ENCODE results near the gene WDR33.

Gene WDR33

DNA sequence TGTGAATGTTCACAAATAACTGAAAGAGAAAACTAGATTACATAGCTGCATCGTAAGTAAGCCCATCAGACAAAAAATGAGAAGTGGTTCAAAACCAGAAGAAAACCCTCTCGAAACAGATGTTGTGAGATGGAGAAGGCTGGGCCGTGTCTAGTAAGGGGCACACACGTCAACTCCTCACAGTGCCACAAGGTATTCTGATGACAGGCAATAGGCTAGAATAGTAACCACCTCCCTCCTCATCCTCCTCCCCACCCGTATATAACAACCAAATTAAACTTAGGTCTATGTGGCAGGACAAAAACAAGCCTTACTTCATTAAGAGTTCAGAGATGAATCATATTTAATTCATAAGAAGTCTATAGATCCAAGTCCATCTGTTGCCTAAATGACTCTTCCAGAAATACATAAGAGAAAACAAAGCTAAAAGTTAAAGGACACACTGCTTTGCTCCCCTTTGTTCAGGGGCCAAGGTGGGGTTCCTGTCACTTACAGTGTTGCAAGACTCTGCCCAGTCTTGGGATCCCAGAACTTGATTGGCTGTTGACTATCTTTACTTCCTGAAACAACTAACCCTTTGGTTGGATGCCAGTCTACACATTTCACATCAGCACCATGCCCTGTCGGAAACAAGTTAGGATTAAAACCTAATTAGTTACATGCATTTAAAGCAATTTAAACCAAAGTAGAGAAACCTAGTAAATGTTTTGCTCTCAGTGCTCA, 84.7 kb downstream of the WDR33 start:
- Histone ChIP-seq H3K4me3 (ENCODE audit: low read depth in 1 of 5, low read length in 5 of 5) (no peak overlapping the region), H3K27me3 (ENCODE audit: control insufficient read depth in 5 of 5, insufficient read depth in 4 of 5, low read length in 5 of 5) (no peaks in the 10 kb centered on the region), H3K27ac (ENCODE audit: low read depth, low read length) (no peak overlapping the region), H3K36me3 (ENCODE audit: control insufficient read depth in 5 of 5, insufficient read depth in 5 of 5, low read length in 5 of 5) (peaks cover 11 to 19% (median 11%) of the 10 kb centered on the region in 5 donors), H3K4me1 (ENCODE audit: control insufficient read depth in 5 of 5, insufficient read depth in 5 of 5, low read length in 5 of 5) (peaks cover 0 to 18% (median 5%) of the 10 kb centered on the region in 5 donors), H3K9me3 (ENCODE audit: control insufficient read depth in 5 of 5, low read length in 5 of 5) (no peaks in the 10 kb centered on the region), H3K9ac (ENCODE audit: low read length in 5 of 5) (no peak overlapping the region)

DNA sequence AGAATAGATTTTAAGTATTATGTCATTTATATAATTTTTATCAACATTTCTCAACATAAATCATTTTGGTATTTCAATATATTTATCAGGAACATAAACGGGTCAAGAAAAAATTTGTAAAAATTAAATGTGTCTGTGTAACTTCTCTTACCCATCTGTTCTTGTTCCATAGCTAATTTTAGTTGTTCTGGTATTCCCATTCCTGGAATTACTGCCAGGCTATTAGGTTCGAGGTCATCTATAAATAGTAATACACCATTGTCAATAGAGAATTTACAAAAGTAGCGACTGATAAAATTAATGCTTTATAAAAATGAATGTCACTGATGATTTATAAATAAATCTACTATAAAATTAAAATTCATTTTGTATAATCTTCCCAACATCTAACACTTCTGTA, 88.2 kb downstream of the WDR33 start:
- H3K27me3 ChIP-seq (ENCODE audit: control insufficient read depth in 5 of 5, insufficient read depth in 4 of 5, low read length in 5 of 5): no peaks in the 10 kb centered on the region
- H3K9ac ChIP-seq (ENCODE audit: low read length in 5 of 5): no peak overlapping the region
- H3K36me3 ChIP-seq (ENCODE audit: control insufficient read depth in 5 of 5, insufficient read depth in 5 of 5, low read length in 5 of 5): peaks cover 16 to 49% (median 41%) of the 10 kb centered on the region in 5 donors
- H3K4me3 ChIP-seq (ENCODE audit: low read depth in 1 of 5, low read length in 5 of 5): no peak overlapping the region
- H3K4me1 ChIP-seq (ENCODE audit: control insufficient read depth in 5 of 5, insufficient read depth in 5 of 5, low read length in 5 of 5): peaks cover 0 to 22% (median 5%) of the 10 kb centered on the region in 5 donors
- no peaks in the 10 kb centered on the region for H3K9me3 ChIP-seq (ENCODE audit: control insufficient read depth in 5 of 5, low read length in 5 of 5)
- H3K27ac ChIP-seq (ENCODE audit: low read depth, low read length): no peak overlapping the region

DNA sequence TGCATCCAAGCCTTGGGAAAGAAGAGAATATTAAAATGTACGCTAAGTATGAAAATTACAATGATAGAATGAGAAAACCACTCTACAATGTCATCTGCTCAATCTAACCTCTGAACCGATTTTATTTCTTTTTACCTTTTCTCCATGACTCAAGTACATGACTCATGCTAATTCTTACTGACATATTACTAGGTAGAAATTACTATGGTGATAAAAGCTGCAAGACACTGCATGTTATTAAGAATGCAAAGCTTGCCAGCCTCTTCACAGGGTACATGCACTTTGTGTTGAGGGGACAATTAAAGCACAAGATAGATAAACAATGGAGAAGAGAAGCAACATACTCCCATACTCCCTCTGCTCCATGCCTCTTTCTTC, 89.0 kb downstream of the WDR33 start:
- Histone ChIP-seq H3K36me3 (ENCODE audit: control insufficient read depth in 5 of 5, insufficient read depth in 5 of 5, low read length in 5 of 5) (peaks cover 16 to 49% (median 41%) of the 10 kb centered on the region in 5 donors), H3K27me3 (ENCODE audit: control insufficient read depth in 5 of 5, insufficient read depth in 4 of 5, low read length in 5 of 5) (no peaks in the 10 kb centered on the region), H3K4me1 (ENCODE audit: control insufficient read depth in 5 of 5, insufficient read depth in 5 of 5, low read length in 5 of 5) (peaks cover 0 to 22% (median 5%) of the 10 kb centered on the region in 5 donors), H3K27ac (ENCODE audit: low read depth, low read length) (no peak overlapping the region), H3K9ac (ENCODE audit: low read length in 5 of 5) (no peak overlapping the region), H3K9me3 (ENCODE audit: control insufficient read depth in 5 of 5, low read length in 5 of 5) (no peaks in the 10 kb centered on the region), H3K4me3 (ENCODE audit: low read depth in 1 of 5, low read length in 5 of 5) (no peak overlapping the region)

DNA sequence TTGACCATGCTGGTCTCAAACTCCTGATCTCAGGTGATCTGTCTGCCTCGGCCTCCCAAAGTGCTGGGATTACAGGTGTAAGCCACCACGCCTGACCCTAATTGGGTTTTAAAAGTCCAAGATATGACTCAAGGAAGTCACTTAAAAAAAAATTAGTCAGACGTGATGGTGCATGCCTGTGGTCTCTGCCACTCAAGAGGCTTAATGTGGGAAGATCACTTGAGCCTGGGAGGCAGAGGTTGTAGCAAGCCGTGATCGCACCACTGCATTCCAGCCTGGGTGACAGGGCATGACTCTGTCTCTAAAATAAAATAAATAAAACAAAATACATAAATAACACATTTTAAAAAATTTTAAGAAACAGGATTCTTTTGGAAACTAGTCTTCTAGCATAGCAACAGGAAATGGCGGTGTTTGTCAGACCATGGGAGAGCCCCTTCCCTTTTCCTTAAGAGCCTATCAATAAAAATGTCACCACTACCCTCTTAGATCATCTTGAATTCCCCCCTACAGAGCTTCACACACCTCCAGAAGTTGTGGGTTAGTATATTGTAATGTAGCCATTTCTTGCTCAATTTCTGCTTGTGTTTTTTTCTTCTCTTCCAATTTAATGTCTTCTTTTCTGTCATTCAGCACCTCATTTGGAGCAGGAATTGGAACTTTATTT, 89.5 kb downstream of the WDR33 start:
- no peaks in the 10 kb centered on the region for H3K9me3 ChIP-seq (ENCODE audit: control insufficient read depth in 5 of 5, low read length in 5 of 5)
- H3K27ac ChIP-seq (ENCODE audit: low read depth, low read length): no peak overlapping the region
- no peaks in the 10 kb centered on the region for H3K27me3 ChIP-seq (ENCODE audit: control insufficient read depth in 5 of 5, insufficient read depth in 4 of 5, low read length in 5 of 5)
- H3K4me3 ChIP-seq (ENCODE audit: low read depth in 1 of 5, low read length in 5 of 5): no peak overlapping the region
- H3K9ac ChIP-seq (ENCODE audit: low read length in 5 of 5): no peak overlapping the region
- peaks cover 16 to 53% (median 46%) of the 10 kb centered on the region in 5 donors for H3K36me3 ChIP-seq (ENCODE audit: control insufficient read depth in 5 of 5, insufficient read depth in 5 of 5, low read length in 5 of 5)
- peaks cover 0 to 22% (median 5%) of the 10 kb centered on the region in 5 donors for H3K4me1 ChIP-seq (ENCODE audit: control insufficient read depth in 5 of 5, insufficient read depth in 5 of 5, low read length in 5 of 5)

DNA sequence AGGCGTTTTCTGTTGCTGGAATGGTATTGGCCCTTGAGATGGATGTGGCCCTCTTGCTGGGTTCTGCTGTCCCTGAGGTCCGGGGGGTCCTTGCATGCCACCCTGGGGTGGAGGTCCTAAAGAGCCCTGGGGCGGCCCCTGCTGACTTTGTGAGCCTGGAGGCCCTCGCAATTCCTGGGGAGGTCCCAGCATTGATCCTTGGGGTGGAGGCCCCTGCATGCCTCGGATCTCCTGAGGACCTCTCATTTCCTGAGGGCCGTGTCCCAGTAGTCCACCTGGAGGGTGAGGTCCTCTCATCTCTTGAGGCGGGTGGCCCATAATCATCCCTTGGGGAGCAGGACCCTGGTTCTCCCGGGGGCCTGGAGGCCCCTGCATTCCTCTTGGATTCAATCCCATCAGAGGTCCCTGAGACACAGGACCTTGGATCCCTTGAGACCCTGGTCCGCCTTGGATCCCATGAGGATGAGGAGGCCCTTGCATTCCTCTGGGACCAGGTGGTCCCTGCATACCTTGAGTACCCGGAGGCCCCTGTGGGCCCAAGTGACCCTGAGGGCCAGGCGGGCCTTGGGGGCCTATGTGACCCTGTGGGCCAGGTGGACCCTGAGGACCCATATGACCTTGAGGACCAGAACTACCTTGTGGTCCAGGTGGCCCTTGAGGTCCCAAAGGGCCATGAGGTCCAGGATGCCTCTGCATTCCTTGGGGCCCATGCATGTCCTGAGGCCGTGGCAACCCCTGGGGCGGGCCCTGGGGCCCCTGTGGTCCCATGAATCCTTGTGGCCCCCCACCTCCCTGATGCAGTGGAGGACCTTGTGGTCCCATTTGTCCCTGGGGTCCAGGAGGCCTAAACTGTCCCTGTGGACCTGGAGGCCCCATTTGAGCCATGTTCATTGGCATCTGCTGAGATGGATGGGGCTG, 91.4 kb downstream of the WDR33 start:
- Histone ChIP-seq H3K27me3 (ENCODE audit: control insufficient read depth in 5 of 5, insufficient read depth in 4 of 5, low read length in 5 of 5) (no peaks in the 10 kb centered on the region), H3K36me3 (ENCODE audit: control insufficient read depth in 5 of 5, insufficient read depth in 5 of 5, low read length in 5 of 5) (peaks cover 19 to 60% (median 50%) of the 10 kb centered on the region in 5 donors), H3K27ac (ENCODE audit: low read depth, low read length) (no peak overlapping the region), H3K9me3 (ENCODE audit: control insufficient read depth in 5 of 5, low read length in 5 of 5) (no peaks in the 10 kb centered on the region), H3K9ac (ENCODE audit: low read length in 5 of 5) (no peak overlapping the region), H3K4me3 (ENCODE audit: low read depth in 1 of 5, low read length in 5 of 5) (no peak overlapping the region), H3K4me1 (ENCODE audit: control insufficient read depth in 5 of 5, insufficient read depth in 5 of 5, low read length in 5 of 5) (peaks cover 0 to 19% (median 5%) of the 10 kb centered on the region in 5 donors)

DNA sequence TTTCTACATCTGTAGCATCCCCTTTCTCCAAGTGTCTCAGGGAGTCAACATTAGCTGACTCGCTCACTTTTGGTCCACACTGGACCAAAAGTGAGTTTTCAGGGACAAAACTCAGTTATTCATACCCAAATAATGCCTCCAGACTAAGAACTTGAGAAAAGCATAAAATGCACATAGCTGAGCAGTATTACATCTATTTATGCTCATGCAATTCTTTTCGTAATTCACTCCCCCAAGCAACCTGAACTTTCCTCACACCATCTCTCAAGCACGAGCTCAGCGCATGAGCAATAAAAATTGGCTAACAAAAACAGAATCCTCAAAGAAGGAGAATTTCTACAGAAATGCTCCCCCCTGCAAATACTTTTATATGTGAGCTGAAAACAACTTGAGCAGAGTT, 92.7 kb downstream of the WDR33 start:
- peaks cover 0 to 13% (median 5%) of the 10 kb centered on the region in 5 donors for H3K4me1 ChIP-seq (ENCODE audit: control insufficient read depth in 5 of 5, insufficient read depth in 5 of 5, low read length in 5 of 5)
- H3K36me3 ChIP-seq (ENCODE audit: control insufficient read depth in 5 of 5, insufficient read depth in 5 of 5, low read length in 5 of 5): peaks cover 19 to 68% (median 50%) of the 10 kb centered on the region in 5 donors
- H3K9ac ChIP-seq (ENCODE audit: low read length in 5 of 5): no peak overlapping the region
- no peak overlapping the region for H3K4me3 ChIP-seq (ENCODE audit: low read depth in 1 of 5, low read length in 5 of 5)
- no peaks in the 10 kb centered on the region for H3K27me3 ChIP-seq (ENCODE audit: control insufficient read depth in 5 of 5, insufficient read depth in 4 of 5, low read length in 5 of 5)
- H3K27ac ChIP-seq (ENCODE audit: low read depth, low read length): no peak overlapping the region
- H3K9me3 ChIP-seq (ENCODE audit: control insufficient read depth in 5 of 5, low read length in 5 of 5): no peaks in the 10 kb centered on the region

DNA sequence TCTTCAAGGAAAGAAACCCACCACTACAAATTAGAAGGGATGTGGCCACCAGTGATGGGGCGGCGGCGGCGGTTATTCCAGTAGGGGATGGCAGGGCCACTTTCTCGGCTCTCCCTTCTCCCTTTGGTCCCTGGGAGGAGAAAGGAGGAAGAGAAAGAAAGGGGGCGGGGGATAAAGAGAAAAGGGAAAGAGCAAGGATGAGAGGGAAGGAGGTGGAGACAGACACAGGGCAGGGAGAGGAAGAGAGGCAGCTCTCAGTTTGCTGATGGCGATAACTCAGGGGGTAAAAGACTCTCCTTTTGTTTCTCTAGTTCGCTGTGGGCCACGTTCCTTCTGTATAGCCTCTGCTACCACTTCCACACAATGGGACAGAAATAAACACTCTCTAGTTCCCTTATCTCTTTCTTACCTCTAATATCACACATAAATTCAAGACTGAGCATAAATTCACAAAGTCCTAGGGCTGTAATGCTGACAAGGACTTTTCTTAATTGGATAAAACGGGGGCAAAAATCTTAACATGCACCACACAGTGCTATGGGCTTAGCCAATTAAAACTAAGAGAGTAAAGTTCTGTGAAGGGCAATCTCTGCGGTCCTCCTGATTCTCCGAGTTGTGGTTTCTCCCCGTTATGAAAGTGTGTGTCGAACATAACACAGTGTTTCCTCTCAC, 95.1 kb downstream of the WDR33 start:
- Histone ChIP-seq H3K27me3 (ENCODE audit: control insufficient read depth in 5 of 5, insufficient read depth in 4 of 5, low read length in 5 of 5) (no peaks in the 10 kb centered on the region), H3K9ac (ENCODE audit: low read length in 5 of 5) (no peak overlapping the region), H3K4me1 (ENCODE audit: control insufficient read depth in 5 of 5, insufficient read depth in 5 of 5, low read length in 5 of 5) (peaks cover 0 to 5% (median 0%) of the 10 kb centered on the region in 5 donors), H3K4me3 (ENCODE audit: low read depth in 1 of 5, low read length in 5 of 5) (no peak overlapping the region), H3K27ac (ENCODE audit: low read depth, low read length) (no peak overlapping the region), H3K36me3 (ENCODE audit: control insufficient read depth in 5 of 5, insufficient read depth in 5 of 5, low read length in 5 of 5) (peaks cover 8 to 53% (median 35%) of the 10 kb centered on the region in 5 donors), H3K9me3 (ENCODE audit: control insufficient read depth in 5 of 5, low read length in 5 of 5) (no peaks in the 10 kb centered on the region)

DNA sequence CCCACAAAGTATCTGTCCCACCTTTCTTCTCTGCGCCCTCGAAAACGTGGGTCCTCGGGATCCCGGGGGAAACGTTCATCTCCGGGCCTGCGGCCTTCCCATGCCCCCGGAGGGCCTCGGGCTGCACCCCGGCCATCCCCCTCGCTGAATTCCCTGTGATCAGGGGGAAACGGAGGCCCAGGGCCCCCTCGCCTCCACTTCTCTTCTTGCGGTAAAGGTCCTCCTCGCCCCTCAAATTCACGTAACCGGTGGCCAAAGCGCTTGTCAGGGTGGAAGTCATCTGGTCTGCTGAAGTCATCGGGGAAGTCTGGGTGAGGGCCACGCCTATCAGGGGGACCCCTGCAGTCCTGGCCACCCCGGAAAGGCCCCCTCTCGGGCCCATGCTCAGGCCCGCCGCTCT, 97.4 kb downstream of the WDR33 start:
- Histone ChIP-seq H3K27me3 (ENCODE audit: control insufficient read depth in 5 of 5, insufficient read depth in 4 of 5, low read length in 5 of 5) (no peaks in the 10 kb centered on the region), H3K9ac (ENCODE audit: low read length in 5 of 5) (no peak overlapping the region), H3K27ac (ENCODE audit: low read depth, low read length) (no peak overlapping the region), H3K4me3 (ENCODE audit: low read depth in 1 of 5, low read length in 5 of 5) (no peak overlapping the region), H3K36me3 (ENCODE audit: control insufficient read depth in 5 of 5, insufficient read depth in 5 of 5, low read length in 5 of 5) (peaks cover 3 to 46% (median 29%) of the 10 kb centered on the region in 5 donors), H3K9me3 (ENCODE audit: control insufficient read depth in 5 of 5, low read length in 5 of 5) (no peaks in the 10 kb centered on the region), H3K4me1 (ENCODE audit: control insufficient read depth in 5 of 5, insufficient read depth in 5 of 5, low read length in 5 of 5) (peaks cover under 1 to 13% (median 2%) of the 10 kb centered on the region in 5 donors)

DNA sequence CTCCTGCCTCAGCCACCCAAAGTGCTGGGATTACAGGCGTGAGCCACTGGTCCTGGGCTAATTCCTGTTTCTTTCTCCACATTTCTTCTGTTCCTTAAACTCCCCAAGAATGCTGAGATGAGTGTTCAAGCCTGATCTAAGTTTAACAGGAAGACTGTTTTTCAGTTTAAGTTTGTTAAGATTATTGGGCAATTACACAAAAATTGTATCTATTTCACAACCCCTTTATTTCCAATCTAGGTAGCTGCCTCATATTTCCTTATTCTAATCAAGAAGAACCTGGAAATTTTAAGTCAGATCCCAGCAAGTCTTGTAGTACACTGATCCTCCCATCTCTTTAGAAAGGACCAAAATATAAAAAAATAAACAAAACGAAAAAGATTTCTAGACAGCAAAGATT, 98.0 kb downstream of the WDR33 start:
- Histone ChIP-seq H3K4me1 (ENCODE audit: control insufficient read depth in 5 of 5, insufficient read depth in 5 of 5, low read length in 5 of 5) (peaks cover 1 to 16% (median 8%) of the 10 kb centered on the region in 5 donors), H3K4me3 (ENCODE audit: low read depth in 1 of 5, low read length in 5 of 5) (no peak overlapping the region), H3K9me3 (ENCODE audit: control insufficient read depth in 5 of 5, low read length in 5 of 5) (no peaks in the 10 kb centered on the region), H3K27me3 (ENCODE audit: control insufficient read depth in 5 of 5, insufficient read depth in 4 of 5, low read length in 5 of 5) (no peaks in the 10 kb centered on the region), H3K9ac (ENCODE audit: low read length in 5 of 5) (no peak overlapping the region), H3K36me3 (ENCODE audit: control insufficient read depth in 5 of 5, insufficient read depth in 5 of 5, low read length in 5 of 5) (peaks cover 3 to 49% (median 35%) of the 10 kb centered on the region in 5 donors), H3K27ac (ENCODE audit: low read depth, low read length) (no peak overlapping the region)

Data from subcutaneous abdominal adipose tissue (tissue), 5 donors.